ENCODE measurements around the gene OPN3. TPM values are rescaled to one million over a fixed set of nuclear protein-coding genes. Genes with fewer than 3 reads are reported as not detected.

Gene OPN3
- total RNA-seq, 2 experiments from 2014 or later: 10.7 to 18.9 TPM

GRCh38 chr1:241638909-241639622, 1.1 kb downstream of the OPN3 start:
- CTCF ChIA-PET (ENCODE audit: unreplicated experiment): interaction anchor here (1.1 kb wide), 1 partner anchor 28 kb away, joined by 3 read pairs; no protein-coding TSS in a partner anchor
- Histone ChIP-seq H3K9me3 (ENCODE audit: low read length) (no peaks in the 10 kb centered on the region), H3K79me2 (ENCODE audit: insufficient read depth, low read depth, low read length) (peaks cover 16% of the 10 kb centered on the region; the same call in 1 of the 2 replicates), H3K9me2 (ENCODE audit: insufficient read depth, low read length) (no peaks in the 10 kb centered on the region), H3K36me3 (ENCODE audit: insufficient read depth, low read length) (peaks cover 17% of the 10 kb centered on the region), H4K20me1 (ENCODE audit: insufficient read depth, low read length) (no peaks in the 10 kb centered on the region), H3K4me2 (ENCODE audit: low read length) (peak overlapping the region; percentile 93), H3K4me1 (ENCODE audit: insufficient read depth, low read length, poor library complexity, severe bottlenecking) (peaks cover 37% of the 10 kb centered on the region), H3K27ac (ENCODE audit: low read depth, low read length, poor library complexity, severe bottlenecking) (no peak overlapping the region), H3K4me3 (ENCODE audit: low read depth, low read length, poor library complexity, severe bottlenecking) (peak overlapping the region; percentile 98), H2AFZ (ENCODE audit: low read length) (peak overlapping the region; percentile 30; the same call in 1 of the 2 replicates)
- TSS peak; percentile 72 for BruUV-seq (replicated peaks)
- intact Hi-C loops (cut with micrococcal nuclease; ENCODE audit: unreplicated experiment): no loop called here
- POLR2A ChIA-PET: interaction anchor here (0.6 to 2.8 kb wide), 4 partner anchors 12 to 1490 kb away, joined by 3 to 8 read pairs (median 3); no protein-coding TSS in a partner anchor
- no peak for TF ChIP-seq CTCF (conservative IDR thresholded peaks at IDR 0.05; ENCODE audit: low read length)
- no peak for TF ChIP-seq EZH2phosphoT487 (IDR thresholded peaks at IDR 0.05; ENCODE audit: borderline replicate concordance, low read depth, low read length)
- peak; percentile 44 for DNase-seq (ENCODE audit: low spot score)

- no peak overlapping the region for H2AFZ ChIP-seq (ENCODE audit: low read length)
- H3K9me3 ChIP-seq (ENCODE audit: low read length): no peaks in the 10 kb centered on the region
- DNase-seq (ENCODE audit: low spot score): no peak
- no peaks in the 10 kb centered on the region for H3K9me2 ChIP-seq (ENCODE audit: insufficient read depth, low read length)
- ChIA-PET POLR2A (interaction anchor here (0.7 to 2.8 kb wide), 3 partner anchors 11 to 148 kb away, joined by 3 to 8 read pairs (median 3); no protein-coding TSS in a partner anchor), CTCF (ENCODE audit: unreplicated experiment) (interaction anchor here (1.1 kb wide), 1 partner anchor 27 kb away, joined by 3 read pairs; no protein-coding TSS in a partner anchor)
- H3K79me2 ChIP-seq (ENCODE audit: insufficient read depth, low read depth, low read length): peaks cover 16% of the 10 kb centered on the region; the same call in 1 of the 2 replicates
- peaks cover 37% of the 10 kb centered on the region for H3K4me1 ChIP-seq (ENCODE audit: insufficient read depth, low read length, poor library complexity, severe bottlenecking)
- no peak overlapping the region for H3K27ac ChIP-seq (ENCODE audit: low read depth, low read length, poor library complexity, severe bottlenecking)
- H3K4me2 ChIP-seq (ENCODE audit: low read length): peak overlapping the region; percentile 93
- intact Hi-C loops (cut with micrococcal nuclease; ENCODE audit: unreplicated experiment): no loop called here
- TF ChIP-seq CTCF (conservative IDR thresholded peaks at IDR 0.05; ENCODE audit: low read length) (no peak), EZH2phosphoT487 (IDR thresholded peaks at IDR 0.05; ENCODE audit: borderline replicate concordance, low read depth, low read length) (no peak)
- no TSS peak for BruUV-seq (replicated peaks)
- H3K36me3 ChIP-seq (ENCODE audit: insufficient read depth, low read length): peaks cover 24% of the 10 kb centered on the region
- no peaks in the 10 kb centered on the region for H4K20me1 ChIP-seq (ENCODE audit: insufficient read depth, low read length)
- peak overlapping the region; percentile 98 for H3K4me3 ChIP-seq (ENCODE audit: low read depth, low read length, poor library complexity, severe bottlenecking)
Observed at GRCh38 chr1:241638099-241638682, 2.0 kb downstream of the OPN3 start.
